Calu3 (cell line): ENCODE data around the gene INSIG2. TPM values are rescaled to one million over a fixed set of nuclear protein-coding genes. Genes with fewer than 3 reads are reported as not detected.

Experiments
- BruUV-seq: library from RNA; stranded (reverse); fragments of 400-500 nt; replicated peaks from 2 replicates; lab custom pipeline; 2021; lab: Mats Ljungman, UMichigan
- CTCF ChIA-PET: fragments of 300-600 bp; sonication (Branson Sonifier 250); formaldehyde crosslinking; loops from one replicate; lab custom pipeline; 2022; ENCODE audit warnings: antibody characterized with exemption; lab: Charles Lee
- DNase-seq: peaks from one replicate; pipeline ENCODE4 v3.0.0; 2022
- H3K27ac Mint-ChIP-seq: one replicate; pipeline ENCODE4 v1.8.0; 2022; ENCODE audit warnings: mixed read lengths; ENCODE audit not compliant: unreplicated experiment
- H3K27me3 Mint-ChIP-seq: one replicate; pipeline ENCODE4 v1.8.0; 2022; ENCODE audit warnings: mixed read lengths; ENCODE audit not compliant: unreplicated experiment
- H3K36me3 Mint-ChIP-seq: one replicate; pipeline ENCODE4 v1.8.0; 2022; ENCODE audit warnings: mild to moderate bottlenecking, moderate library complexity, mixed read lengths; ENCODE audit not compliant: insufficient read depth, unreplicated experiment
- H3K4me1 Mint-ChIP-seq: one replicate; pipeline ENCODE4 v1.8.0; 2022; ENCODE audit warnings: mild to moderate bottlenecking, low read depth, mixed read lengths; ENCODE audit not compliant: unreplicated experiment
- H3K4me3 Mint-ChIP-seq: one replicate; pipeline ENCODE4 v1.8.0; 2022; ENCODE audit warnings: mild to moderate bottlenecking, low read depth, moderate library complexity, mixed read lengths; ENCODE audit not compliant: unreplicated experiment
- H3K9me3 Mint-ChIP-seq: one replicate; pipeline ENCODE4 v1.8.0; 2022; ENCODE audit warnings: low read depth, mixed read lengths; ENCODE audit not compliant: unreplicated experiment
- CTCF ChIP-seq: fragments of 200-600 bp; IDR thresholded peaks from one replicate; pipeline ENCODE4 v1.8.0; 2022; ENCODE audit warnings: antibody characterized with exemption; ENCODE audit not compliant: unreplicated experiment
- intact Hi-C: fragments of 100-400 bp; cut with micrococcal nuclease; formaldehyde crosslinking; loops from one replicate; pipeline ENCODE4 v1.10.0; 2022; ENCODE audit not compliant: unreplicated experiment
- total RNA-seq: library from RNA; stranded (reverse); gene quantifications from 2 replicates; pipeline ENCODE4 v1.2.3, GENCODE V29; 2022

Gene INSIG2
- total RNA-seq, 1 experiment from 2014 or later: 67.1 TPM

DNA sequence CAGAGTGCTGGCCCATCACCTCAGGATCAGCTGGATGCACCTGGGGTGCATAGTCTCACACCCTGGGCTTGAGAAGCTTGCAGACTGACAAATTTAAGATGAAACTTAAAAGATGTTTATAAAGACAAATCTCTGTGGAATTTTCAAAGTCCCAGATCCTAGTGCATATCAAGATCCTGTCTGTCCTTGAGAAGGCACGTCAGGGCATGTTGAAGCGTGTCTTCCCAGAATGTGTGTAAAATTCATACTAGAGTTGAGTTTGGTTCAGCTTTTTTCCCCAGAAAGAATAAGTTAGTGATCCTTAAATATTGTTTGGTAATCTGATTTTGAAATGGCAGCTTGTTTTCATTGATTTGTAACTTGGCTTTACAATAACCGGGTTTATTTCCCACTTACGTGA lies 27.5 kb downstream of the INSIG2 start:
- CTCF ChIA-PET: no interaction called here
- no peak for DNase-seq
- H3K4me3 Mint-ChIP-seq: no peak overlapping the region

DNA sequence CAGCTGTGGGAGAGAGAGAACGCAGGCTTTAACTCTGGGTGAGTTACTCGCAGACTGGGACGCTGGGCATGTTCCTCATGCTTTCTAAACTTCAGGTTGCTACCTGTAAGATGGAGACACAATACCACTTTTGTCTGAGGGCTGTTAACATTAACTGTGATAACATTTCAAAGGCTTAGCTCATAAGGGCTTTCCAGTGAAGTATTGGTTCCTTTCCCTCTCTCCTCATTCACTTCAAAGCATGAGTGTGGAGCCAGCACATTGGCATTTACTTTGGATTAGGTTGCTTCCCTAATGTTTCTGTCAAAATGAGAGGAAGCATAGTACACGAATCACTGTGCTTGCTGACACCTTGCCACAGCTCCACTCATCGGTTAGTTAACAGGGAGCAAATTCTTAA lies 30.2 kb downstream of the INSIG2 start:
- H3K27me3 Mint-ChIP-seq: no peaks in the 10 kb centered on the region
- peaks cover 36% of the 10 kb centered on the region for H3K36me3 Mint-ChIP-seq
- intact Hi-C loops: no loop called here
- no peak overlapping the region for H3K4me3 Mint-ChIP-seq
- no TSS peak for BruUV-seq
- peaks cover 72% of the 10 kb centered on the region for H3K4me1 Mint-ChIP-seq
- no peaks in the 10 kb centered on the region for H3K9me3 Mint-ChIP-seq
- CTCF ChIA-PET: interaction anchor here (0.6 kb wide), 1 partner anchor 85 kb away, joined by 3 read pairs; no protein-coding TSS in a partner anchor
- DNase-seq: no peak
- TF ChIP-seq CTCF: no peak
- H3K27ac Mint-ChIP-seq: peak overlapping the region; percentile 70

More for the DNA sequence above, 27.5 kb downstream of the INSIG2 start:
- no peak for TF ChIP-seq CTCF
- intact Hi-C loops: no loop called here
- Mint-ChIP-seq H3K27ac (no peak overlapping the region), H3K27me3 (no peaks in the 10 kb centered on the region), H3K4me1 (peaks cover 71% of the 10 kb centered on the region), H3K9me3 (no peaks in the 10 kb centered on the region), H3K36me3 (peaks cover 45% of the 10 kb centered on the region)
- BruUV-seq: no TSS peak

- DNase-seq: no peak
- intact Hi-C loops: no loop called here
- CTCF ChIA-PET: no interaction called here
- no peak overlapping the region for H3K4me3 Mint-ChIP-seq
- peak overlapping the region; percentile 70 for H3K27ac Mint-ChIP-seq
- peaks cover 38% of the 10 kb centered on the region for H3K36me3 Mint-ChIP-seq
- H3K27me3 Mint-ChIP-seq: no peaks in the 10 kb centered on the region
- no peak for TF ChIP-seq CTCF
- H3K9me3 Mint-ChIP-seq: no peaks in the 10 kb centered on the region
- peaks cover 73% of the 10 kb centered on the region for H3K4me1 Mint-ChIP-seq
- no TSS peak for BruUV-seq
Measured at GRCh38 chr2:118119158-118119727, 31.0 kb downstream of the INSIG2 start.

- CTCF ChIA-PET: no interaction called here
- intact Hi-C loops: no loop called here
- TF ChIP-seq CTCF: no peak
- peaks cover 32% of the 10 kb centered on the region for H3K36me3 Mint-ChIP-seq
- H3K4me3 Mint-ChIP-seq: no peak overlapping the region
- no TSS peak for BruUV-seq
- H3K27ac Mint-ChIP-seq: peak overlapping the region; percentile 70
- H3K27me3 Mint-ChIP-seq: no peaks in the 10 kb centered on the region
- H3K9me3 Mint-ChIP-seq: no peaks in the 10 kb centered on the region
- H3K4me1 Mint-ChIP-seq: peaks cover 73% of the 10 kb centered on the region
- DNase-seq: no peak
Measured at GRCh38 chr2:118119761-118120400, 31.6 kb downstream of the INSIG2 start.
